GM23248 (cell line): ENCODE data around the gene OTOP3. TPM values are rescaled to one million over a fixed set of nuclear protein-coding genes. Genes with fewer than 3 reads are reported as not detected.

Experiments used
- DNase-seq: peaks from one replicate; pipeline ENCODE4 v3.0.0-alpha.2; 2015
- H2AFZ ChIP-seq: fragments of 200-600 bp; sonication (generic); 2 replicates; pipeline ENCODE4 v1.6.1; 2016; ENCODE audit warnings: antibody characterized with exemption
- H3F3A ChIP-seq: fragments of 200-600 bp; sonication (generic); 2 replicates; pipeline ENCODE4 v1.6.1; 2016; ENCODE audit warnings: mild to moderate bottlenecking, antibody characterized with exemption, mixed run types; ENCODE audit not compliant: insufficient read depth
- H3K27ac ChIP-seq: fragments of 200-600 bp; sonication (generic); 2 replicates; pipeline ENCODE4 v1.5.1; 2016; ENCODE audit warnings: mild to moderate bottlenecking
- H3K27me3 ChIP-seq: fragments of 200-600 bp; sonication (generic); replicated peaks from 2 replicates; pipeline ENCODE4 v1.6.1; 2016; ENCODE audit warnings: mild to moderate bottlenecking; ENCODE audit not compliant: insufficient read depth
- H3K36me3 ChIP-seq: fragments of 200-600 bp; sonication (generic); 2 replicates; pipeline ENCODE4 v1.6.1; 2016; ENCODE audit warnings: low read depth, mild to moderate bottlenecking
- H3K4me1 ChIP-seq: fragments of 200-600 bp; sonication (generic); 2 replicates; pipeline ENCODE4 v1.6.1; 2016; ENCODE audit warnings: mild to moderate bottlenecking; ENCODE audit not compliant: insufficient read depth
- H3K4me2 ChIP-seq: fragments of 200-600 bp; sonication (generic); one replicate; pipeline ENCODE4 v1.6.1; 2016; ENCODE audit warnings: mild to moderate bottlenecking; ENCODE audit not compliant: unreplicated experiment
- H3K4me3 ChIP-seq: fragments of 200-600 bp; sonication (generic); 2 replicates; pipeline ENCODE4 v1.5.1; 2016; ENCODE audit warnings: mild to moderate bottlenecking
- H3K79me2 ChIP-seq: fragments of 200-600 bp; sonication (generic); 2 replicates; pipeline ENCODE4 v1.6.1; 2016; ENCODE audit warnings: mild to moderate bottlenecking; ENCODE audit not compliant: insufficient read depth
- H3K9ac ChIP-seq: fragments of 200-600 bp; sonication (generic); 2 replicates; pipeline ENCODE4 v1.6.1; 2016; ENCODE audit warnings: mild to moderate bottlenecking
- H3K9me2 ChIP-seq: fragments of 200-600 bp; sonication (generic); 2 replicates; pipeline ENCODE4 v1.6.1; 2016; ENCODE audit warnings: mixed run types, mild to moderate bottlenecking, moderate library complexity; ENCODE audit not compliant: insufficient read depth
- H3K9me3 ChIP-seq: fragments of 200-600 bp; sonication (generic); one replicate; pipeline ENCODE4 v1.6.1; 2017; ENCODE audit warnings: low read depth
- H4K20me1 ChIP-seq: fragments of 200-600 bp; sonication (generic); 2 replicates; pipeline ENCODE4 v1.6.0; 2016; ENCODE audit not compliant: insufficient read depth
- EZH2 ChIP-seq: fragments of 200-600 bp; sonication (generic); IDR thresholded peaks from 2 replicates; pipeline ENCODE4 v1.6.1; 2018; ENCODE audit warnings: antibody characterized with exemption, mild to moderate bottlenecking; ENCODE audit not compliant: insufficient read depth, poor library complexity, severe bottlenecking
- EZH2phosphoT487 ChIP-seq: fragments of 200-600 bp; sonication (generic); IDR thresholded peaks from 2 replicates; pipeline ENCODE4 v1.6.1; 2018; ENCODE audit warnings: antibody characterized with exemption, moderate library complexity, mild to moderate bottlenecking, low read depth; ENCODE audit not compliant: insufficient read depth
- WGBS, 2 experiments: methylation state at CpG; one replicate each; pipeline ENCODE4 v1.1.6; 2015 to 2017; ENCODE audit warnings: low lambda C conversion rate in 2 of 2, low coverage in 1 of 2; ENCODE audit errors: missing lambda C conversion rate in 2 of 2; 5-methylcytosine and 5-hydroxymethylcytosine counted together
- in situ Hi-C: fragments of 300-500 bp; cut with MboI; formaldehyde crosslinking; loops from 2 replicates; pipeline ENCODE4 v1.15.0; 2020
- polyA plus RNA-seq: library from polyadenylated mRNA; unstranded; fragments of >200 nt; fragmentation: Nextera tagmentation; extraction: Ambion mirVana; gene quantifications from 2 replicates; pipeline ENCODE4 v1.2.1, GENCODE V29; 2016
- total RNA-seq: library from RNA; depleted of rRNA; stranded (reverse); fragments of >200 nt; shearing (Covaris generic); gene quantifications from 2 replicates; pipeline ENCODE4 v1.2.3, GENCODE V29; 2014

The OTOP3 gene
- total and polyA plus RNA-seq, 2 experiments from 2014 or later, result not detected

GRCh38 chr17:74898376-74898946 lies 37.2 kb upstream of the OTOP3 start:
- no peak overlapping the region for H2AFZ ChIP-seq
- no peaks in the 10 kb centered on the region for H3K9me2 ChIP-seq
- peaks cover 55% of the 10 kb centered on the region for H3K27me3 ChIP-seq
- H3K4me1 ChIP-seq, result no peaks in the 10 kb centered on the region
- no peaks in the 10 kb centered on the region for H3K36me3 ChIP-seq
- no peak for DNase-seq
- no peak for TF ChIP-seq EZH2phosphoT487
- TF ChIP-seq EZH2, result no peak
- H3K79me2 ChIP-seq, result no peaks in the 10 kb centered on the region
- H3K4me2 ChIP-seq, result no peak overlapping the region
- no peaks in the 10 kb centered on the region for H4K20me1 ChIP-seq
- in situ Hi-C loops, result no loop called here
- 71 to 74% methylated on average over 11 of the region's 11 CpGs for WGBS, 2 experiments
- H3K4me3 ChIP-seq, result no peak overlapping the region
- no peaks in the 10 kb centered on the region for H3K9me3 ChIP-seq
- no peak overlapping the region for H3K27ac ChIP-seq
- H3K9ac ChIP-seq, result no peak overlapping the region
- no peaks in the 10 kb centered on the region for H3F3A ChIP-seq

GRCh38 chr17:74900208-74900607 lies 35.5 kb upstream of the OTOP3 start:
- H3K4me2 ChIP-seq, result no peak overlapping the region
- no peak overlapping the region for H3K9ac ChIP-seq
- no peaks in the 10 kb centered on the region for H3F3A ChIP-seq
- no peaks in the 10 kb centered on the region for H3K36me3 ChIP-seq
- in situ Hi-C loops, result no loop called here
- H3K9me2 ChIP-seq, result no peaks in the 10 kb centered on the region
- no peak overlapping the region for H2AFZ ChIP-seq
- H3K27me3 ChIP-seq, result peaks cover 44% of the 10 kb centered on the region
- H3K79me2 ChIP-seq, result no peaks in the 10 kb centered on the region
- TF ChIP-seq EZH2 (no peak), EZH2phosphoT487 (no peak)
- WGBS, 2 experiments, result 76 to 84% methylated on average over 8 of the region's 8 CpGs
- no peak overlapping the region for H3K4me3 ChIP-seq
- no peak for DNase-seq
- H3K27ac ChIP-seq, result no peak overlapping the region
- no peaks in the 10 kb centered on the region for H3K4me1 ChIP-seq
- no peaks in the 10 kb centered on the region for H4K20me1 ChIP-seq
- H3K9me3 ChIP-seq, result no peaks in the 10 kb centered on the region

GRCh38 chr17:74901353-74902135 lies 34.2 kb upstream of the OTOP3 start:
- no peaks in the 10 kb centered on the region for H3K9me3 ChIP-seq
- TF ChIP-seq EZH2phosphoT487 (no peak), EZH2 (no peak)
- H3K27me3 ChIP-seq, result peaks cover 32% of the 10 kb centered on the region
- H3K4me2 ChIP-seq, result no peak overlapping the region
- H2AFZ ChIP-seq, result no peak overlapping the region
- H3K79me2 ChIP-seq, result no peaks in the 10 kb centered on the region
- WGBS, 2 experiments, result 52 to 54% methylated on average over 14 of the region's 14 CpGs
- no peak overlapping the region for H3K4me3 ChIP-seq
- DNase-seq, result no peak
- no peaks in the 10 kb centered on the region for H4K20me1 ChIP-seq
- H3K27ac ChIP-seq, result no peak overlapping the region
- H3K4me1 ChIP-seq, result no peaks in the 10 kb centered on the region
- in situ Hi-C loops, result no loop called here
- no peaks in the 10 kb centered on the region for H3F3A ChIP-seq
- no peaks in the 10 kb centered on the region for H3K36me3 ChIP-seq
- H3K9ac ChIP-seq, result no peak overlapping the region
- no peaks in the 10 kb centered on the region for H3K9me2 ChIP-seq

DNA sequence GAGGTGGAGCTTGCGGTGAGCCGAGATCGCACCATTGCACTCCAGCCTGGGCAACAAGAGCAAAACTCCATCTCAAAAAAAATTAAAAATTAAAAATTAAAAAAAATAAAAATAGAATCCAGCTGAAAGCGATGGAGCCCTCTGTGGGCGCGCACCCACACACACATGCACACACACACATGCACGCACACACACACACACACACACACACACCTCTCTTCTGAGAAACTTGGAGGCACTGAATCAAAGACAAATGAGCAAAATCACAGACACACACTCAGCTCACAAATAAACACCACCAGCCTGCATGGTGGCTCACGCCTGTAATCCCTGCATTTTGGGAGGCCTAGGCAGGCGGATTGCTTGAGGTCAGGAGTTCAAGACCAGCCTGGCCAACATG lies 32.7 kb upstream of the OTOP3 start:
- WGBS, 2 experiments, result 60 to 65% methylated on average over 9 of the region's 9 CpGs
- Histone ChIP-seq H3K9ac (no peak overlapping the region), H3K27me3 (peaks cover 21% of the 10 kb centered on the region; the same call in 1 of the 2 replicates), H3K9me2 (no peaks in the 10 kb centered on the region), H3K4me1 (no peaks in the 10 kb centered on the region), H4K20me1 (no peaks in the 10 kb centered on the region), H2AFZ (no peak overlapping the region), H3K4me3 (no peak overlapping the region), H3K9me3 (no peaks in the 10 kb centered on the region), H3K36me3 (no peaks in the 10 kb centered on the region), H3F3A (no peaks in the 10 kb centered on the region), H3K79me2 (no peaks in the 10 kb centered on the region), H3K4me2 (no peak overlapping the region), H3K27ac (no peak overlapping the region)
- in situ Hi-C loops, result no loop called here
- TF ChIP-seq EZH2phosphoT487 (no peak), EZH2 (no peak)
- DNase-seq, result no peak
